H9 (cell line): ENCODE results near the gene TMC2. TPM values are rescaled to one million over a fixed set of nuclear protein-coding genes. Genes with fewer than 3 reads are reported as not detected.
A peak's percentile ranks its signal among the peaks of the same experiment; 100 is the strongest.

Source experiments
- DNase-seq: peaks from one replicate; pipeline ENCODE4 v3.0.0-alpha.2; 2017
- H2AFZ ChIP-seq: one replicate; pipeline ENCODE4 v1.6.1; 2013; ENCODE audit warnings: mild to moderate bottlenecking, low read length, control low read depth, moderate library complexity
- H2AK5ac ChIP-seq: 2 replicates; pipeline ENCODE4 v1.6.1; 2013; ENCODE audit warnings: low read length, control low read depth, mixed read lengths; ENCODE audit not compliant: insufficient read length
- H2BK120ac ChIP-seq: one replicate; pipeline ENCODE4 v1.6.1; 2013; ENCODE audit warnings: low read depth, mild to moderate bottlenecking, low read length, control low read depth, inconsistent platforms; ENCODE audit not compliant: poor library complexity, severe bottlenecking
- H2BK12ac ChIP-seq: 2 replicates; pipeline ENCODE4 v1.6.1; 2013; ENCODE audit warnings: low read length, control low read depth, mixed read lengths, low read depth; ENCODE audit not compliant: insufficient read length
- H2BK15ac ChIP-seq: 2 replicates; pipeline ENCODE4 v1.6.1; 2013; ENCODE audit warnings: low read depth, low read length, control low read depth
- H2BK20ac ChIP-seq: one replicate; pipeline ENCODE4 v1.6.1; 2013; ENCODE audit warnings: low read depth, mild to moderate bottlenecking, low read length, control low read depth, inconsistent platforms; ENCODE audit not compliant: poor library complexity, severe bottlenecking
- H2BK5ac ChIP-seq: 2 replicates; pipeline ENCODE4 v1.6.1; 2013; ENCODE audit warnings: low read length, control low read depth, mixed read lengths; ENCODE audit not compliant: insufficient read length
- H3K14ac ChIP-seq: 2 replicates; pipeline ENCODE4 v1.6.1; 2013; ENCODE audit warnings: low read length, control low read depth; ENCODE audit not compliant: insufficient read depth
- H3K18ac ChIP-seq: 2 replicates; pipeline ENCODE4 v1.6.1; 2013; ENCODE audit warnings: low read depth, mild to moderate bottlenecking, mixed read lengths, low read length, control low read depth; ENCODE audit not compliant: insufficient read length
- H3K23ac ChIP-seq: 2 replicates; pipeline ENCODE4 v1.6.1; 2013; ENCODE audit warnings: low read length, control low read depth, mixed read lengths, low read depth; ENCODE audit not compliant: insufficient read length
- H3K23me2 ChIP-seq: 2 replicates; pipeline ENCODE4 v1.6.1; 2013; ENCODE audit warnings: low read depth, mild to moderate bottlenecking, mixed read lengths, low read length, control low read depth; ENCODE audit not compliant: insufficient read length, poor library complexity, severe bottlenecking
- H3K27ac ChIP-seq: 2 replicates; pipeline ENCODE4 v1.5.1; 2013; ENCODE audit warnings: low read length, control low read depth, mixed read lengths, low read depth; ENCODE audit not compliant: insufficient read length
- H3K27me3 ChIP-seq: 2 replicates; pipeline ENCODE4 v1.6.1; 2013; ENCODE audit warnings: low read length, control low read depth, inconsistent platforms; ENCODE audit not compliant: insufficient read depth
- H3K4ac ChIP-seq: 2 replicates; pipeline ENCODE4 v1.6.1; 2013; ENCODE audit warnings: low read depth, mild to moderate bottlenecking, control low read depth, inconsistent platforms, low read length, moderate library complexity
- H3K4me1 ChIP-seq: 2 replicates; pipeline ENCODE4 v1.6.1; 2013; ENCODE audit warnings: low read length, control low read depth, inconsistent platforms; ENCODE audit not compliant: insufficient read depth
- H3K4me2 ChIP-seq: 2 replicates; pipeline ENCODE4 v1.6.1; 2013; ENCODE audit warnings: low read length, control low read depth, mixed read lengths; ENCODE audit not compliant: insufficient read length, insufficient read depth
- H3K56ac ChIP-seq: 2 replicates; pipeline ENCODE4 v1.6.1; 2013; ENCODE audit warnings: low read depth, mild to moderate bottlenecking, mixed read lengths, low read length, control low read depth; ENCODE audit not compliant: insufficient read length
- H3K79me1 ChIP-seq: 2 replicates; pipeline ENCODE4 v1.6.1; 2013; ENCODE audit warnings: low read depth, mild to moderate bottlenecking, moderate library complexity, low read length, control low read depth, inconsistent platforms; ENCODE audit not compliant: insufficient read depth, poor library complexity, severe bottlenecking
- H3K79me2 ChIP-seq: 2 replicates; pipeline ENCODE4 v1.6.1; 2013; ENCODE audit warnings: low read length, control low read depth, inconsistent platforms; ENCODE audit not compliant: insufficient read depth
- H3K9ac ChIP-seq: 2 replicates; pipeline ENCODE4 v1.6.1; 2013; ENCODE audit warnings: low read length, control low read depth, mixed read lengths; ENCODE audit not compliant: insufficient read length; ENCODE audit errors: extremely low read depth
- H3K9me3 ChIP-seq: one replicate; pipeline ENCODE4 v1.6.1; 2013; ENCODE audit warnings: low read depth, low read length, inconsistent platforms; ENCODE audit not compliant: control insufficient read depth
- H3T11ph ChIP-seq: one replicate; pipeline ENCODE4 v1.6.1; 2013; ENCODE audit warnings: mild to moderate bottlenecking, low read length, control low read depth, inconsistent platforms
- H4K20me1 ChIP-seq: one replicate; pipeline ENCODE4 v1.6.1; 2013; ENCODE audit not compliant: control insufficient read depth, insufficient read length, insufficient read depth
- H4K5ac ChIP-seq: 2 replicates; pipeline ENCODE4 v1.6.1; 2013; ENCODE audit warnings: low read depth, mild to moderate bottlenecking, mixed read lengths, low read length, control low read depth; ENCODE audit not compliant: insufficient read length
- H4K8ac ChIP-seq: replicated peaks from 2 replicates; pipeline ENCODE4 v1.6.1; 2013; ENCODE audit warnings: low read length, control low read depth, mixed read lengths, low read depth; ENCODE audit not compliant: insufficient read length
- H4K91ac ChIP-seq: 2 replicates; pipeline ENCODE4 v1.6.1; 2013; ENCODE audit warnings: low read depth, mild to moderate bottlenecking, moderate library complexity, mixed read lengths, low read length, control low read depth; ENCODE audit not compliant: insufficient read length
- H3K27ac Mint-ChIP-seq, 3 experiments: 2 replicates in 2 of 3; 3 replicates in 1 of 3; pipeline ENCODE4 v1.8.0; 2020 to 2021; ENCODE audit warnings: mixed read lengths in 3 of 3, mild to moderate bottlenecking in 1 of 3, moderate library complexity in 1 of 3
- H3K27me3 Mint-ChIP-seq: 2 replicates; pipeline ENCODE4 v1.8.0; 2021; ENCODE audit warnings: low read depth, mild to moderate bottlenecking, moderate library complexity, mixed read lengths
- H3K36me3 Mint-ChIP-seq, 3 experiments: 2 replicates in 2 of 3; 3 replicates in 1 of 3; pipeline ENCODE4 v1.8.0; 2020 to 2021; ENCODE audit warnings: low read depth in 3 of 3, mixed read lengths in 3 of 3; ENCODE audit not compliant: insufficient read depth in 1 of 3
- H3K4me1 Mint-ChIP-seq, 2 experiments: 2 replicates each; pipeline ENCODE4 v1.8.0; 2020; ENCODE audit warnings: mixed read lengths in 2 of 2
- H3K4me3 Mint-ChIP-seq, 2 experiments: 2 replicates in 1 of 2; 3 replicates in 1 of 2; pipeline ENCODE4 v1.8.0; 2020 to 2021; ENCODE audit warnings: mild to moderate bottlenecking in 2 of 2, mixed read lengths in 2 of 2, moderate library complexity in 1 of 2
- H3K9me3 Mint-ChIP-seq, 2 experiments: 2 replicates in 1 of 2; 3 replicates in 1 of 2; pipeline ENCODE4 v1.8.0; 2020; ENCODE audit warnings: mild to moderate bottlenecking in 2 of 2, mixed read lengths in 2 of 2, moderate library complexity in 1 of 2
- WGBS: extraction: QIAGEN DNeasy Blood & Tissue Kit; methylation state at CpG from one replicate; pipeline ENCODE4 v1.1.7; 2013; ENCODE audit warnings: missing lambda C conversion rate, low lambda C conversion rate, mixed read lengths; ENCODE audit not compliant: insufficient read length; ENCODE audit errors: extremely low coverage; 5-methylcytosine and 5-hydroxymethylcytosine counted together
- total RNA-seq: library from RNA; stranded (reverse); gene quantifications from 2 replicates; pipeline ENCODE4 v1.2.1, GENCODE V29; 2021
- TF ChIP-seq, protein P1 (sequence below): fragments of 200-600 bp; sonication (generic); conservative IDR thresholded peaks from 3 replicates; pipeline ENCODE4 v1.8.0; 2021; ENCODE audit warnings: antibody characterized with exemption, mild to moderate bottlenecking

The TMC2 gene
- total RNA-seq, 1 experiment from 2014 or later, result not detected

DNA sequence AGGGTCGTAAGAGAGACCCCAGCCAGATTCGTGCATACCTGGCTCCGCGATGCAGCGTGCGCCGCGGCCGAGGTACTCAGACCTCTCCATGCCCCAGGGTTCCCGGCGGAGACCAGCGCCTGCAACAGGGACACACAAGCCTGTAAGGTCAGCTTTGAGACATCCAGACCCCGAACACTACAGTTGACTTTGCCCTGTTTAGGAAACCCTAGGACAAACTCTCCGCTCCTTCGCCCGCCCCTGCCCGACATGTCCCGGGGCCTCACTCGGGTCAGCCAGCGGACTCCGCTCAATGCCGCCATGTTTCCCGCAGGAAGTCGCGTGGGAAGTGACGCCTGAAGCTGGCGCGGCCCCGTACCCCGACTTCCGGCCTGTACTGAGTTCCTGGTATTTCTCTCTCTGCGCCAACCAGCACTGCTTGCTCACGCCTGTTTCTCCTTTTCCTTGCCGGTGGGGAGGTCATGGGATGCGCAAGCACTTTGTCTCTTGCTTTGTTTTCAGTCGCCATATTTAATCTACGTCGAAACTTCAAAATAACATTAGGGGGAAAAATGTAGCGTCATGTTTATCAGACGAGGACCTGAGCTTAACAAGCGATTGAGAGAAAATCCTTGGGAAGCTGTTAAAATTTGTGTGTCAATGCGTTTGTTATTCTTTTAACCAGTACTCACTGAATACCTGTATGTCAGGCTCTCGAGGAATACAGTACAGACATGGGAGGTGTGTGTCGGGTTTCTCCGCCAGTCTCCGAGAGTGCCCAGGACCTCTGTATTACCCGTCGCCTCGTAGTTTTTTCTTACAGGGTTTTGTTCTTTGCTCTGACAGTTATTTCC is 127.7 kb downstream of the TMC2 start, which contains the start of gene IDH3B:
TSS of gene IDH3B (minus strand) at position 330 of the 833 bp plus-strand sequence. CDS start at position 302, 28 bp downstream.
- peak within 1 kb of the TSS; percentile 90 for H3K27ac ChIP-seq
- peak within 1 kb of the TSS; percentile 76 for H3K9ac ChIP-seq
- no peak within 1 kb of the TSS for H2BK15ac ChIP-seq
- Mint-ChIP-seq H3K27ac (peak within 1 kb of the TSS; percentile 91 to 99 (median 99)), H3K4me3 (peak within 1 kb of the TSS; percentile 97), H3K9me3 (no peaks in the 10 kb centered on the region; a peak in 1 of 5 replicates), H3K4me1 (peaks cover 4 to 13% of the 10 kb centered on the region in 2 experiments), H3K27me3 (peaks cover 31% of the 10 kb centered on the region), H3K36me3 (peaks cover 24 to 42% (median 32%) of the 10 kb centered on the region in 3 experiments)
- H3K18ac ChIP-seq, result peak within 1 kb of the TSS; percentile 87
- peak within 1 kb of the TSS; percentile 93 for H3K4me2 ChIP-seq
- no peaks in the 10 kb centered on the region for H3K27me3 ChIP-seq
- no peak within 1 kb of the TSS for H3K23ac ChIP-seq
- H3T11ph ChIP-seq, result peak within 1 kb of the TSS; percentile 86
- H3K4me1 ChIP-seq, result 0 out of 2 replicates have a peak, but pooled peaks cover 3% of the 10 kb centered on the region
- H2BK120ac ChIP-seq, result peak within 1 kb of the TSS; percentile 29
- no peak within 1 kb of the TSS for H2BK12ac ChIP-seq
- H3K79me1 ChIP-seq, result no peaks in the 10 kb centered on the region
- H3K23me2 ChIP-seq, result peaks cover 10% of the 10 kb centered on the region
- H3K14ac ChIP-seq, result peak within 1 kb of the TSS; percentile 67; the same call in 1 of the 2 replicates
- WGBS, result no CpG with 5 or more reads among the region's 49 CpGs
- H3K4ac ChIP-seq, result peak within 1 kb of the TSS; percentile 52; the same call in 1 of the 2 replicates
- H2AFZ ChIP-seq, result no peak within 1 kb of the TSS
- peak; percentile 92 for DNase-seq
- peaks cover 5% of the 10 kb centered on the region for H3K79me2 ChIP-seq
- no peaks in the 10 kb centered on the region for H4K20me1 ChIP-seq
- H2BK20ac ChIP-seq, result no peak within 1 kb of the TSS
- no peaks in the 10 kb centered on the region for H3K9me3 ChIP-seq
- peak within 1 kb of the TSS; percentile 77 for H4K91ac ChIP-seq
- no peak within 1 kb of the TSS for H2AK5ac ChIP-seq
- TF ChIP-seq, protein P1, sequence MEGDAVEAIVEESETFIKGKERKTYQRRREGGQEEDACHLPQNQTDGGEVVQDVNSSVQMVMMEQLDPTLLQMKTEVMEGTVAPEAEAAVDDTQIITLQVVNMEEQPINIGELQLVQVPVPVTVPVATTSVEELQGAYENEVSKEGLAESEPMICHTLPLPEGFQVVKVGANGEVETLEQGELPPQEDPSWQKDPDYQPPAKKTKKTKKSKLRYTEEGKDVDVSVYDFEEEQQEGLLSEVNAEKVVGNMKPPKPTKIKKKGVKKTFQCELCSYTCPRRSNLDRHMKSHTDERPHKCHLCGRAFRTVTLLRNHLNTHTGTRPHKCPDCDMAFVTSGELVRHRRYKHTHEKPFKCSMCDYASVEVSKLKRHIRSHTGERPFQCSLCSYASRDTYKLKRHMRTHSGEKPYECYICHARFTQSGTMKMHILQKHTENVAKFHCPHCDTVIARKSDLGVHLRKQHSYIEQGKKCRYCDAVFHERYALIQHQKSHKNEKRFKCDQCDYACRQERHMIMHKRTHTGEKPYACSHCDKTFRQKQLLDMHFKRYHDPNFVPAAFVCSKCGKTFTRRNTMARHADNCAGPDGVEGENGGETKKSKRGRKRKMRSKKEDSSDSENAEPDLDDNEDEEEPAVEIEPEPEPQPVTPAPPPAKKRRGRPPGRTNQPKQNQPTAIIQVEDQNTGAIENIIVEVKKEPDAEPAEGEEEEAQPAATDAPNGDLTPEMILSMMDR, result no peak
- H4K5ac ChIP-seq, result peak within 1 kb of the TSS; percentile 89
- no peak within 1 kb of the TSS for H4K8ac ChIP-seq
- H3K56ac ChIP-seq, result no peak within 1 kb of the TSS
- H2BK5ac ChIP-seq, result no peak within 1 kb of the TSS
